NCI-H1436 treated with DMSO at 0.1 percent for 48 hours (cell line): Measurements from ENCODE around the gene FAM89A.
"Not testable (repeated sequence)": the region's sequence is repeated elsewhere in the genome, so short reads cannot be mapped to it uniquely, and the experiment has no call there.

Source experiments
- DNase-seq: peaks from one replicate; lab custom pipeline; 2025; lab: John Stamatoyannopoulos, UW

The FAM89A gene

GRCh38 chr1:230987448-230987847 lies 52.6 kb downstream of the FAM89A start:
- DNase-seq, result no peak

GRCh38 chr1:230986976-230987375 lies 53.1 kb downstream of the FAM89A start:
- DNase-seq, result no peak

- DNase-seq, result no peak
Measured at GRCh38 chr1:230985711-230986110, 54.3 kb downstream of the FAM89A start.

GRCh38 chr1:230984622-230985515 lies 55.2 kb downstream of the FAM89A start:
- DNase-seq, result not testable (repeated sequence)

GRCh38 chr1:230983811-230984210 lies 56.2 kb downstream of the FAM89A start:
- DNase-seq, result no peak

DNA sequence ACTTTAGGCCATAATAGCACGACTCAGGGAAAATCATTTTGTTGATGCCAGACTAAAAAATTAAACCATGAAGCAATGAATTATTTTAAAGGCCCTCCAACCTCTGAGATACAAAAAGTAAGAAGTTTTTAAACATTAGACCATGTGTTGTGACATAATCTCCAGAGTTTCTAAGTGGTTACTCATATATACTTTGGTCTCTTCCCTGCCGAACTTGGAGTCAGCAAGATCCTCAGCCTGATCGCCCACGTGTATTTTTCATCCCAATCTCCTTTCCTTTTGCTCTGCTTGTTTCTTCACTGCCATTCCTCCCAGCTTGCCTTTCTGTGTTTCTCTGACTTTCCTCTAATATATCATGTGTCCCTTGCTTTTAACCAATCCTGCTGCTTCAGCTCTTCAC lies 57.4 kb downstream of the FAM89A start:
- no peak for DNase-seq

DNA sequence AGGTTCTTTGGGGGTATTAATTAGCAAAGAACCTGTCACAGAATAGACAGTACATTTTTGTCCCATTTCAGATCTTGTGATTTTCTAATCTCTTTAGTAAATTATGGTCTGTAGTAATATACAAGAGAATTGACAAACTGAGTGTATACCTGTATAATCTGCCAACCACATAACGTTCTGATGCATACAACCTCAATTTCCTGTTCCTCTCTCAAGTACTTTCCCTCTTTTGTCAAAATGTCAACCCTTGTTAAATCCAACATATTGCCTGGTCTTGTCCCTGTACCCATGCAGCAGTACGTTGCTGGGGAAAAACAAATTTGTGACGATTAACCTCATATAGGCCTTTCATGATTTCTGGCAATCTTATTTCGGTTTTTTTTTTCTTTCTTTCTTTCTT lies 60.1 kb downstream of the FAM89A start:
- no peak for DNase-seq

- no peak for DNase-seq
Measured at GRCh38 chr1:230979389-230979716, 60.7 kb downstream of the FAM89A start.

- peak; percentile 98 for DNase-seq
Measured at GRCh38 chr1:230978491-230979388, 61.3 kb downstream of the FAM89A start, which contains the start of the genes ARV1 and TTC13. Gene ARV1, plus strand, starts transcription at chr1:230979094. Its CDS starts 12 bp downstream, at chr1:230979106. Gene TTC13, minus strand, starts transcription at chr1:230978861. Its CDS starts 31 bp downstream, at chr1:230978830.

- peak; percentile 5 for DNase-seq
Measured at GRCh38 chr1:230977761-230978490, 62.1 kb downstream of the FAM89A start.

- DNase-seq, result no peak
Measured at GRCh38 chr1:230976825-230977747, 63.0 kb downstream of the FAM89A start.

DNA sequence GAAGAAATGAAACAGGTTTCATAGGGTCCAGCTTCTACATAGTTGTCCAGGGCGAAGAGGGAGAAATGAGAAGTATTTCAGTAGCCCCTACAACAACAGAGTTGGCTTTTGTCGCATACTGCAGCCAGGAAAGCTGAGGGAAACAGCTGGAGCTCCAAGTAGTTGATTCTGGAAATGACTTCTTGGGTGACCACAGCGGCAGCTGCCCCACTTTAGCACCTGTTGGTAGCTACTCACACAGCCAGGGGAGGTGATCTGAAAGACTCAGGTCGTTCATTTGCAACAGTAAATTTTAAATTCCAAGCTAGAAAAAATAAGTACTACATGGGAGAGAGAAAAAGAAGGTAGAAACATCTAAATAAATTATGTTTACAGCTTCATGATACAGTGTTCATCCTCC lies 63.7 kb downstream of the FAM89A start:
- no peak for DNase-seq

GRCh38 chr1:230975636-230976035 lies 64.4 kb downstream of the FAM89A start:
- DNase-seq, result no peak

GRCh38 chr1:230972855-230973271 lies 67.2 kb downstream of the FAM89A start:
- no peak for DNase-seq

GRCh38 chr1:230971771-230972170 lies 68.3 kb downstream of the FAM89A start:
- DNase-seq, result no peak

GRCh38 chr1:230970432-230970831 lies 69.6 kb downstream of the FAM89A start:
- no peak for DNase-seq
